Stimulated activated CD4-positive, alpha-beta T cell treated with anti-CD3 and anti-CD28 coated beads, TNF-alpha, amount 100 ng/mL, for 4 hours (primary cell): ENCODE results near the gene PTPRO.

Experiments
- DNase-seq, 3 experiments: peaks; one replicate each; pipeline ENCODE4 v3.0.0-alpha.2; 2020; ENCODE audit warnings: low read depth in 3 of 3

Gene PTPRO

GRCh38 chr12:15646581-15646980 is 324.3 kb downstream of the PTPRO start:
- DNase-seq: no peak
